Measurements from ENCODE around the gene PVR. TPM values are rescaled to one million over a fixed set of nuclear protein-coding genes. Genes with fewer than 3 reads are reported as not detected.

Gene PVR
- polyA plus RNA-seq, 1 donor from 2014 or later: 19.1 TPM

- no peak overlapping the region for H3K4me2 ChIP-seq (ENCODE audit: low read length)
- no peak overlapping the region for H2AFZ ChIP-seq (ENCODE audit: low read depth, low read length)
- no peaks in the 10 kb centered on the region for H4K20me1 ChIP-seq (ENCODE audit: insufficient read depth)
- H3K9me3 ChIP-seq (ENCODE audit: low read length): no peaks in the 10 kb centered on the region
- H3K4me3 ChIP-seq (ENCODE audit: low read length): no peak overlapping the region
- no peaks in the 10 kb centered on the region for H3K36me3 ChIP-seq (ENCODE audit: insufficient read depth, low read length)
- H3K9ac ChIP-seq (ENCODE audit: low read length): no peak overlapping the region
- H3K79me2 ChIP-seq (replicated peaks; ENCODE audit: insufficient read depth, low read length): no peaks in the 10 kb centered on the region
- no peak overlapping the region for H3K27ac ChIP-seq (ENCODE audit: low read length)
- H3F3A ChIP-seq (ENCODE audit: insufficient read depth, low read length, poor library complexity, severe bottlenecking): no peaks in the 10 kb centered on the region
- H3K27me3 ChIP-seq (ENCODE audit: insufficient read depth, low read depth, low read length): no peaks in the 10 kb centered on the region
- no peaks in the 10 kb centered on the region for H3K9me2 ChIP-seq (ENCODE audit: insufficient read depth, low read length)
- TF ChIP-seq EP300 (conservative IDR thresholded peaks at IDR 0.05; ENCODE audit: poor library complexity, severe bottlenecking) (no peak), POLR2AphosphoS5 (IDR thresholded peaks at IDR 0.05) (no peak), EZH2 (IDR thresholded peaks at IDR 0.05; ENCODE audit: borderline replicate concordance, insufficient read depth, low read length, poor library complexity, severe bottlenecking) (no peak), TAF1 (IDR thresholded peaks at IDR 0.05; ENCODE audit: low read depth) (no peak), SMC3 (conservative IDR thresholded peaks at IDR 0.05; ENCODE audit: poor library complexity) (no peak), MXI1 (conservative IDR thresholded peaks at IDR 0.05; ENCODE audit: poor library complexity, severe bottlenecking) (no peak), REST (IDR thresholded peaks at IDR 0.05; ENCODE audit: borderline replicate concordance) (no peak), RAD21 (conservative IDR thresholded peaks at IDR 0.05) (no peak)
- TF ChIP-seq, protein P1, sequence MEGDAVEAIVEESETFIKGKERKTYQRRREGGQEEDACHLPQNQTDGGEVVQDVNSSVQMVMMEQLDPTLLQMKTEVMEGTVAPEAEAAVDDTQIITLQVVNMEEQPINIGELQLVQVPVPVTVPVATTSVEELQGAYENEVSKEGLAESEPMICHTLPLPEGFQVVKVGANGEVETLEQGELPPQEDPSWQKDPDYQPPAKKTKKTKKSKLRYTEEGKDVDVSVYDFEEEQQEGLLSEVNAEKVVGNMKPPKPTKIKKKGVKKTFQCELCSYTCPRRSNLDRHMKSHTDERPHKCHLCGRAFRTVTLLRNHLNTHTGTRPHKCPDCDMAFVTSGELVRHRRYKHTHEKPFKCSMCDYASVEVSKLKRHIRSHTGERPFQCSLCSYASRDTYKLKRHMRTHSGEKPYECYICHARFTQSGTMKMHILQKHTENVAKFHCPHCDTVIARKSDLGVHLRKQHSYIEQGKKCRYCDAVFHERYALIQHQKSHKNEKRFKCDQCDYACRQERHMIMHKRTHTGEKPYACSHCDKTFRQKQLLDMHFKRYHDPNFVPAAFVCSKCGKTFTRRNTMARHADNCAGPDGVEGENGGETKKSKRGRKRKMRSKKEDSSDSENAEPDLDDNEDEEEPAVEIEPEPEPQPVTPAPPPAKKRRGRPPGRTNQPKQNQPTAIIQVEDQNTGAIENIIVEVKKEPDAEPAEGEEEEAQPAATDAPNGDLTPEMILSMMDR (IDR thresholded peaks at IDR 0.05; ENCODE audit: poor library complexity, severe bottlenecking): no peak
These were observed 22.3 kb upstream of the PVR start for GRCh38 chr19:44621367-44621766.

DNA sequence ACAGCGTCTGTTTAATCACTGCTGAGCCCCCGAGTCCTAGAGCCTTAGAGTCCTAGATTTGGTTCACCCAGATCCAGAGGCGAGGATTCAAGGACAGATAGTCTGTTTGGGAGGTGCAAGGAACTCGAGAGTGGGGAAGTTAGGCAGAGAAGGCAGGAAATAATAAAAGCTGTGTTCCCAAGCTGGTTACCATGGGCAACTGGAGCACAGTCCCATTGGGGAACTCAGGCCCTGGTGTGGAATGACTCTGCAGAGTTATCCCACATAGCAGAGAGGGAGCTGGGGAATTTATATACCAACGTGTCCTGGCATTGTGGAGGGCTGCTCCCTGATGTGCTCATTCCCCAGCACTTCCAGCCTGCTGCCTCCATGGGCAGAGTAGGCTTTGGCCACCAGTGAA lies 20.6 kb upstream of the PVR start:
- no peak overlapping the region for H3K4me2 ChIP-seq (ENCODE audit: low read length)
- no peaks in the 10 kb centered on the region for H4K20me1 ChIP-seq (ENCODE audit: insufficient read depth)
- no peaks in the 10 kb centered on the region for H3K9me3 ChIP-seq (ENCODE audit: low read length)
- no peaks in the 10 kb centered on the region for H3K79me2 ChIP-seq (replicated peaks; ENCODE audit: insufficient read depth, low read length)
- H3K9ac ChIP-seq (ENCODE audit: low read length): no peak overlapping the region
- no peaks in the 10 kb centered on the region for H3K36me3 ChIP-seq (ENCODE audit: insufficient read depth, low read length)
- H2AFZ ChIP-seq (ENCODE audit: low read depth, low read length): no peak overlapping the region
- H3F3A ChIP-seq (ENCODE audit: insufficient read depth, low read length, poor library complexity, severe bottlenecking): no peaks in the 10 kb centered on the region
- H3K9me2 ChIP-seq (ENCODE audit: insufficient read depth, low read length): no peaks in the 10 kb centered on the region
- TF ChIP-seq MXI1 (conservative IDR thresholded peaks at IDR 0.05; ENCODE audit: poor library complexity, severe bottlenecking): no peak
- no peak for TF ChIP-seq EZH2 (IDR thresholded peaks at IDR 0.05; ENCODE audit: borderline replicate concordance, insufficient read depth, low read length, poor library complexity, severe bottlenecking)
- TF ChIP-seq EP300 (conservative IDR thresholded peaks at IDR 0.05; ENCODE audit: poor library complexity, severe bottlenecking): no peak
- TF ChIP-seq SMC3 (conservative IDR thresholded peaks at IDR 0.05; ENCODE audit: poor library complexity): no peak
- TF ChIP-seq TAF1 (IDR thresholded peaks at IDR 0.05; ENCODE audit: low read depth): no peak
- TF ChIP-seq, protein P1 (IDR thresholded peaks at IDR 0.05; ENCODE audit: poor library complexity, severe bottlenecking): no peak
- no peak for TF ChIP-seq REST (IDR thresholded peaks at IDR 0.05; ENCODE audit: borderline replicate concordance)
- TF ChIP-seq RAD21 (conservative IDR thresholded peaks at IDR 0.05): no peak
- no peak for TF ChIP-seq POLR2AphosphoS5 (IDR thresholded peaks at IDR 0.05)
- H3K4me3 ChIP-seq (ENCODE audit: low read length): no peak overlapping the region
- no peaks in the 10 kb centered on the region for H3K27me3 ChIP-seq (ENCODE audit: insufficient read depth, low read depth, low read length)
- H3K27ac ChIP-seq (ENCODE audit: low read length): no peak overlapping the region

All from neural cell (in vitro differentiated cells).